Bronchus fibroblast of lung (primary cell): ENCODE results near the gene RTN4RL1. TPM values are rescaled to one million over a fixed set of nuclear protein-coding genes. Genes with fewer than 3 reads are reported as not detected.

Source experiments
- total RNA-seq: library from RNA; depleted of rRNA; stranded (reverse); fragments of >200 nt; gene quantifications from 2 replicates; pipeline ENCODE4 v1.2.3, GENCODE V29; 2015

Gene RTN4RL1
- total RNA-seq, result 0.30 and 0.34 TPM in 2 replicates

GRCh38 chr17:2025220-2025621 is at the start of gene RTN4RL1:
Gene RTN4RL1, minus strand, starts transcription at chr17:2025334. Its CDS starts 469 bp downstream, at chr17:2024865.

GRCh38 chr17:2054512-2055291 is 29.6 kb upstream of the RTN4RL1 start, which contains the start of gene HIC1:
Gene HIC1, plus strand, starts transcription at chr17:2055103. Its CDS starts 1,588 bp downstream, at chr17:2056691.

GRCh38 chr17:2041561-2042389 is 16.6 kb upstream of the RTN4RL1 start, which contains the start of gene OVCA2:
Gene OVCA2, plus strand, starts transcription at chr17:2042022. Its CDS starts 26 bp downstream, at chr17:2042048.

GRCh38 chr17:2029911-2030778 is 5.0 kb upstream of the RTN4RL1 start, which contains the start of gene DPH1:
Gene DPH1, plus strand, starts transcription at chr17:2030153. Its CDS starts 17 bp downstream, at chr17:2030170.

Other genes starting within 250 kb of the RTN4RL1 start
- 4.2 and 5.5 TPM in 2 replicates for gene SMYD4, start 195.4 kb downstream of the RTN4RL1 start, total RNA-seq
- 27.1 and 31.4 TPM in 2 replicates for gene RPA1, start 195.3 kb downstream of the RTN4RL1 start, total RNA-seq
- 23.8 and 23.9 TPM in 2 replicates for gene DPH1, start 4.8 kb upstream of the RTN4RL1 start, total RNA-seq
- 57.5 and 59.2 TPM in 2 replicates for gene OVCA2, start 16.7 kb upstream of the RTN4RL1 start, total RNA-seq
- gene HIC1, start 29.8 kb upstream of the RTN4RL1 start, total RNA-seq, result 26.4 and 28.1 TPM in 2 replicates